GM12892 (cell line): ENCODE results near the gene ZC3H7B.

Experiments used
- POLR2A ChIP-seq: IDR thresholded peaks from 2 replicates; pipeline ENCODE4 v1.6.1; 2011; ENCODE audit warnings: low read depth, low read length, control low read depth
- POLR2AphosphoS5 ChIP-seq: IDR thresholded peaks from 2 replicates; pipeline ENCODE4 v1.6.1; 2011; ENCODE audit warnings: low read depth, low read length, control low read depth
- TAF1 ChIP-seq: IDR thresholded peaks from 2 replicates; pipeline ENCODE4 v1.6.1; 2011; ENCODE audit warnings: low read depth, mild to moderate bottlenecking, control low read depth, low read length, borderline replicate concordance

DNA sequence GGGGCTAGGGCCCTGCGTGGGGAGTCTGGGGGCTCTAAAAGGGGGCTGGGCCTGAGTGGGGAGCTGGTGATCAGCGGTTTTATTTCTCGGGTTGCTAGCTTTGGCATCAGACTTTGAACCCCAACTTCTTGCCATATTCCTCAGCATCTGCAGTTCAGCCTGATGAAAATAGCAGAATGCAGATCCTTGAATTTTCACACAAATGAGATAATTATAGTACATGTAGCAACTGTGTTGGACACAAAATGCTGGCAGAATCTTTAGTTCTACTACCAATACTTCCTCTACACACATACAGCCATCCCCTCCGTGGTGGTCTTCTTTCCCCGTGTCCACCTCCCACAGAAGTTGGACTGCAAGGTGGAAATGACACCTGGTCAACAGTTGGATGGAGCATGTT, 1.5 kb downstream of the ZC3H7B start:
- no peak for TF ChIP-seq TAF1
- TF ChIP-seq POLR2A = no peak
- no peak for TF ChIP-seq POLR2AphosphoS5
